ENCODE results near the gene GAS7.

DNA sequence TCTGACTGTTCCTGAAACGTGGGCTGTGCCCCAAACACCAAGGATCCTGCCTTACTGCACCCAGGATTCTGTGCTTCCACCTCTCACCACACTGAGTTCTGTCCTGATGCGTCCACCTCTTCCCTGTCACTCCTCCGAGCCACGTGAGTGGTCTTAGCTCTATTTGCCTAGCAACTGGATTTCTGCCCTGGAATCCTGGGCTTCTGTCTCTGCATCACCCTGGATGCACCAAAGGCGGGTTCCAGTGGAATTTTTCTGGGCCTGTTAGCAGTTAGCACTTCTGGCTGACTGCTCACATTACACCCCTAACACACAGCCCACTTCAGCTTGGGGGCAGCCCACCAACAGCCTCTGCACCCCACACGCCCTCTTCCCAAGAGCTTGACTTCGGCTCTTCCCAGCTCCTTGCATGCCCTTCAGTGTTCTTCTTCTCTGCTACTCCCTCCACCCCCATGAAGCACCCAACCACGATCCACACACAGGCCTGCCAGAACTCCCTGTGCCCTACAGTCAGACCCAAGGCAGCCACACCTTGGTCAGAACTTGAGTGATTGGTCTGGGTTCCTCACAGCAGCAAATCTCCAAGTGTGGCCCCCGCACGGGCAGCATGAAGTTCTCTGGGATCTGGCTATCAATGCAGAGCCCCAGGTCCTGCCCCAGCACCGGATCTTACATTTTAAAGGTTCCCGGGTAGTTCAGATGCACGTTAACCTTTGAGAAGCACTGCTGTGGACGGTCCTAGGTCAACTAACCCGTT, 163.5 kb downstream of the GAS7 start:
- TF ChIP-seq, protein P1, sequence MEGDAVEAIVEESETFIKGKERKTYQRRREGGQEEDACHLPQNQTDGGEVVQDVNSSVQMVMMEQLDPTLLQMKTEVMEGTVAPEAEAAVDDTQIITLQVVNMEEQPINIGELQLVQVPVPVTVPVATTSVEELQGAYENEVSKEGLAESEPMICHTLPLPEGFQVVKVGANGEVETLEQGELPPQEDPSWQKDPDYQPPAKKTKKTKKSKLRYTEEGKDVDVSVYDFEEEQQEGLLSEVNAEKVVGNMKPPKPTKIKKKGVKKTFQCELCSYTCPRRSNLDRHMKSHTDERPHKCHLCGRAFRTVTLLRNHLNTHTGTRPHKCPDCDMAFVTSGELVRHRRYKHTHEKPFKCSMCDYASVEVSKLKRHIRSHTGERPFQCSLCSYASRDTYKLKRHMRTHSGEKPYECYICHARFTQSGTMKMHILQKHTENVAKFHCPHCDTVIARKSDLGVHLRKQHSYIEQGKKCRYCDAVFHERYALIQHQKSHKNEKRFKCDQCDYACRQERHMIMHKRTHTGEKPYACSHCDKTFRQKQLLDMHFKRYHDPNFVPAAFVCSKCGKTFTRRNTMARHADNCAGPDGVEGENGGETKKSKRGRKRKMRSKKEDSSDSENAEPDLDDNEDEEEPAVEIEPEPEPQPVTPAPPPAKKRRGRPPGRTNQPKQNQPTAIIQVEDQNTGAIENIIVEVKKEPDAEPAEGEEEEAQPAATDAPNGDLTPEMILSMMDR (IDR thresholded peaks at IDR 0.05): no peak
- TF ChIP-seq POLR2AphosphoS5 (IDR thresholded peaks at IDR 0.05) (no peak), EP300 (IDR thresholded peaks at IDR 0.05) (no peak)

All from stomach (tissue), 4 donors.